HL-60/S4 treated with phorbol 12-myristate 13-acetate at 8.2 ng/mL for 4 days and 3 days (cell line): Measurements from ENCODE around the gene ANXA8L1.
"Not testable (repeated sequence)": the region's sequence is repeated elsewhere in the genome, so short reads cannot be mapped to it uniquely, and the experiment has no call there.

Experiments
- in situ Hi-C: fragments of 300-500 bp; cut with MboI; formaldehyde crosslinking; loops from 2 replicates; pipeline ENCODE4 v1.15.0; 2022; ENCODE audit warnings: low sequenced_read_pairs

Gene ANXA8L1

DNA sequence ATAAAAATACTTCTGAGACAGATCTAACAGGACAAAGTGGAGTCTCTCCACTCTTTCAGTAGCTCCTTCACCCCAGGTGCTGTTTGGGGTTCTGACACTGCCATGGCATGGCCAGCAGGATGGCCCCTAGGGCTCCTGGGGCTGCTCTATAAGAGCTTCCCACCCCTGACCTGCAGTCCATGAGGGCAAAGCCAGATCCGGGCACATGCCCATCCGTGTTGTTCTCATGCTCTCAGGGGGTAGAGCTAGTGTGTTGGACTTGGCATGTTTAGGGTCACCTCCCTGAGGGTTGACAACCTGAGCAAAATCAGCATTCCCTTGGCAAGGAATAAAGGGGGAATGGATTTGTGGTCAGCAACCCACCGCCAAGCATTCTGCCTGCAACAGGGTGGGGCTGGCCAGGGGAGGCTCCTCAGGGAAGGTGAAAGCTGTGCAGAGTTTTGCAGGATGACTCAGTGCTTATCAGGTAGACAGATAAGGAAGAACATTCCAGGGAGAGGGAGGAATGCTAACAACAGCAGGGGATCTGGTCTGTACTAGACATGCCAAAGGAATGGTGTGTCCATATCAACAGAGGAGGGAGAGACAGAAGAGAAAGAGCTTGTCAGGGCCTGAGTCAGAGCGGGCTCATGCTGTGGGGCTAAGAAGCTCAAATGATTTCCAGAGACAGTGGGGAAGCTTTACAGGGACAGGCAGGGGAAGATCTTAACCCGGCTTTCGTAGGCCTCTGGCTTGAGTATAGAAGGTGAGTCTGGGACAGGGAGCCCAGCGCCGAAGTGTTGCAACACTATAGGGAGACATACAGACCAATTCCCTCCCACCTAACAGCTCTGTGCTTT lies 21.1 kb downstream of the ANXA8L1 start:
- in situ Hi-C loops, result not testable (repeated sequence)

GRCh38 chr10:46397767-46398166 lies 22.2 kb downstream of the ANXA8L1 start:
- in situ Hi-C loops, result not testable (repeated sequence)

DNA sequence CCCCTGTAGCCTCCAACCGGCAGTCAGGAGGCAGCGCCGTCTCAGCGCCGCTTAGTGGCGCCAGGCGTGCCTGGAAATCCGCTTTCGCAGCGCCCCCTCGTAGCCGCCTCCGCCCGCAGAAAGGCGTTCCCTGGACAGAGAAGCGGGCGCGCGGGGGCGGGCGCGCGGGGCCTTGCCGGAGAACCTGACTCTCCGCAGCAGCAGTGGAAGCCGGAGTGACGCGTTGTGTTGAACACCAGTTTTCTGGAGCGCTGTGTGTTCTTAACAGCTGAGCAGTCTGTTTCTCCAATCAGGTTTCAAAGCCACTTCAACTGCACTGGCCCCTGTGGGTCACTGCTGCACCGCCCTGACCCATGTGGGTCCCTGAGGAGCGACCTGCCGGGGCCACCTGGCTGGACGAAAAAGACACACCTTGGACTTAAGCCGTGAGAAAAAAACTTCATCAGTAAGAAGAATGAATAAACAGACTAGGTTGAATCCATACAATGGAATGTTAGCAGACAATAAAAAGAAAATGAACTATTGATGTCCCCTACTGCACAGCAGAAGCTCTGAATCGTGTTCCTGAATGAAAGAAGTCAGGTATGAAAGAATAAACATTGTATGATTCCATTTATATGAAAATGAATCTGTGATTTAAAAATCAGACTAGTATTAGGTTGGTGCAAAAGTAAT lies 22.8 kb downstream of the ANXA8L1 start:
- in situ Hi-C loops, result not testable (repeated sequence)

GRCh38 chr10:46409556-46409955 lies 34.0 kb downstream of the ANXA8L1 start:
- in situ Hi-C loops, result not testable (repeated sequence)

- in situ Hi-C loops, result not testable (repeated sequence)
Measured at GRCh38 chr10:46411123-46411522, 35.5 kb downstream of the ANXA8L1 start.

- in situ Hi-C loops, result not testable (repeated sequence)
Measured at GRCh38 chr10:46412665-46413064, 37.1 kb downstream of the ANXA8L1 start.

DNA sequence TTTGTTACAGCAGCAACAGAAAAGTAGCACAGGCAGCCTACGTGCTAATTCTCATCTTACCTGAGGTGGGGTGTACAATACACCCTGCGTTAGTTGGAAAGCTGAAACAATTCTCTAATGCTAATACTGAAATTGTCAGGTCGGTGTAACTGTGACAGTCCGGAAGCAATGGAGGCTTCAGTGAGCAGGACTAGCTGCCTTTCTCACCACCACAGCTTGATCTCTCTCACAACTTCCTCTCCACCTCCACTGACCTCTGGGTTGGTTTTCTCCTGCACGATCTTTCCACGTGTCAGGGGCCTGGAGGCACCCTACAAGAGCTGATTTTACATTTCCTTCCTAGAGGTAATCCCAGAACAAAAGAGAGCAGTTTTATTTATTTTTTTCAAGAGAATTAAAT lies 39.7 kb downstream of the ANXA8L1 start:
- in situ Hi-C loops, result not testable (repeated sequence)

GRCh38 chr10:46418283-46418682 lies 42.7 kb downstream of the ANXA8L1 start:
- in situ Hi-C loops, result not testable (repeated sequence)

DNA sequence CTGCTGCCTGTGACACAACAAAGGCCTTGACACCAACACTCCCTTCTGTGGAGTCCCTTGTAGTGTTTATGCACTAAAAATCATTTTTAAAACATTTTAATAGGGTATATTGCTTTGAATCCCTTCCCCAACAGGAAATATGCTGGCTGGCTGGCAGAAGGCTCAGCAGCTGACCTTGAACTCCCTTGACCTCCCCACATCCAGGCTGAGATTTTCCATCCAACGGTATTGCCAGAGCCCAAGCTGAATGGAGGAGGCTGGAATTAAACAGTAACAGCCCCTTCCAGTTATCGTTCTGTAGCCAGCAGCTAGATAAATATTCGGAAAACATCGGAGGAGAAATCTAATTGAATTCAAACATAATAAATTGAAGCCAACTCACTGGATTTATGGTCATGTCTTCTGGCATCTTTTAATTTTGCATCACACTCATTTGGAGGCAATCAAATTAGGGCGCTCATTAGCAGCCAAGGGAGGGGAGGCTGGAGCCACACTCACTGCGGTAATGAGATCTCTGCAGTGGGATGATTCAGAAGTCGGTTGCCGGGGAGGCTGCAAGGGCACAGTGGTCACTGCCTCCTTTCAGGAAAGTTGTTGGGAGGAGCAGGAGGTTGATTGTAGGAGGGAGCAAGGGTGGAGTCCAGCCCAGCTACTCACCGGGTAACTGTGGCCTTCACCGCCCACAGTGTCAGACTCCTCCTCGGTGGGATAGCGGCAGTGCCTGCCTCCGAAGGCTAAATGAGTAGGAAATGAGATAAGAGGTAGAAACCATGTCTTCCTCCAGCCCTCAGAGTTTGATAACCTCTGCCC lies 44.2 kb downstream of the ANXA8L1 start:
- in situ Hi-C loops, result not testable (repeated sequence)

GRCh38 chr10:46423550-46423949 lies 48.0 kb downstream of the ANXA8L1 start:
- in situ Hi-C loops, result not testable (repeated sequence)

GRCh38 chr10:46440942-46441341 lies 65.4 kb downstream of the ANXA8L1 start:
- in situ Hi-C loops, result not testable (repeated sequence)
